Measurements from ENCODE around the gene HS3ST3B1. TPM values are rescaled to one million over a fixed set of nuclear protein-coding genes. Genes with fewer than 3 reads are reported as not detected.

HS3ST3B1 gene
- total RNA-seq, 1 donor from 2014 or later = 1.2 TPM

- peaks cover 44% of the 10 kb centered on the region for H3K4me1 ChIP-seq
- DNase-seq = no peak
- peaks cover 99% of the 10 kb centered on the region for H3K27me3 ChIP-seq (ENCODE audit: low read depth)
- TF ChIP-seq, protein P1, sequence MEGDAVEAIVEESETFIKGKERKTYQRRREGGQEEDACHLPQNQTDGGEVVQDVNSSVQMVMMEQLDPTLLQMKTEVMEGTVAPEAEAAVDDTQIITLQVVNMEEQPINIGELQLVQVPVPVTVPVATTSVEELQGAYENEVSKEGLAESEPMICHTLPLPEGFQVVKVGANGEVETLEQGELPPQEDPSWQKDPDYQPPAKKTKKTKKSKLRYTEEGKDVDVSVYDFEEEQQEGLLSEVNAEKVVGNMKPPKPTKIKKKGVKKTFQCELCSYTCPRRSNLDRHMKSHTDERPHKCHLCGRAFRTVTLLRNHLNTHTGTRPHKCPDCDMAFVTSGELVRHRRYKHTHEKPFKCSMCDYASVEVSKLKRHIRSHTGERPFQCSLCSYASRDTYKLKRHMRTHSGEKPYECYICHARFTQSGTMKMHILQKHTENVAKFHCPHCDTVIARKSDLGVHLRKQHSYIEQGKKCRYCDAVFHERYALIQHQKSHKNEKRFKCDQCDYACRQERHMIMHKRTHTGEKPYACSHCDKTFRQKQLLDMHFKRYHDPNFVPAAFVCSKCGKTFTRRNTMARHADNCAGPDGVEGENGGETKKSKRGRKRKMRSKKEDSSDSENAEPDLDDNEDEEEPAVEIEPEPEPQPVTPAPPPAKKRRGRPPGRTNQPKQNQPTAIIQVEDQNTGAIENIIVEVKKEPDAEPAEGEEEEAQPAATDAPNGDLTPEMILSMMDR (IDR thresholded peaks at IDR 0.05; ENCODE audit: borderline replicate concordance) = no peak
- no peak overlapping the region for H3K27ac ChIP-seq (replicated peaks)
- no peaks in the 10 kb centered on the region for H3K36me3 ChIP-seq
- intact Hi-C loops (cut with micrococcal nuclease) = no loop called here
- H3K4me3 ChIP-seq = no peak overlapping the region
- no peaks in the 10 kb centered on the region for H3K9me3 ChIP-seq (replicated peaks)
These were observed 5.2 kb upstream of the HS3ST3B1 start for GRCh38 chr17:14295676-14296075.

DNA sequence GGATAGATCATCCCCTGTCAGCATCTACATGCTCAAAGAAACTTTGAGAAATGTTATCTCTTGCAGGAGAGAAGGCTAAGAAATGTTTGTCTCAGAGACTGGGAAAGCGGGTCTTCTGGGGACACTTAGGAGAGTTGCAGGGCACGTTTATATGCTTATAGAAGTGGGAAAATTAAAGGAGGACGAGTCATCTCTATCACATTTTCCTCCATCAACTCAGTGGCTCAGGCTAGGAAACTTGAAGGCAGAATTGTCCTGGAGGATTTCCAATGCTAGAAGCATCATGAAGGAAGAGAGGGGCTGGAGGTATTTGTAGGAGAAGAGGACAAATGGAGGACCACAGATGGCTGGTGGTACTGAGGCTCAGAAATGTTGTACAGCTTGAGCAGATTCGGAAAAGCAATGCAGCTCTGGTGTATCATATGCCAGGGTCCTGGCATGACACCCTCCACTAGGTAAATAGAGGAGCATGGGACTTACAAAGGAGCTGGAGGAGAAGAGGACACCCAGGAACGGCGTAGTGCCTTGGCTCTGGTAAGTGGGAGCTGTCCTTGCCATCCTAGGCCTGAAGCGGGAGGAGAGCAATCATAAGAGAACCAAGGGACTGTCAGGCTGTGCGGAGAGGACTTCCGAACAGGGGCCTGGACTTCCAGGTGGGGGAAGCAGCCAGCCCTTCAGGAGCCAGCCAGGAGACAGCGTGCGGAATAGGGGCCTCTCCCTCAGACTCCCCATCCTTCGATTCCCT, 4.5 kb upstream of the HS3ST3B1 start:
- intact Hi-C loops (cut with micrococcal nuclease) = no loop called here
- DNase-seq = no peak
- Histone ChIP-seq H3K27me3 (ENCODE audit: low read depth) (peaks cover 99% of the 10 kb centered on the region), H3K4me1 (peaks cover 51% of the 10 kb centered on the region), H3K36me3 (no peaks in the 10 kb centered on the region), H3K9me3 (replicated peaks) (no peaks in the 10 kb centered on the region), H3K4me3 (no peak overlapping the region), H3K27ac (replicated peaks) (no peak overlapping the region)
- TF ChIP-seq, protein P1 (IDR thresholded peaks at IDR 0.05; ENCODE audit: borderline replicate concordance) = no peak

DNA sequence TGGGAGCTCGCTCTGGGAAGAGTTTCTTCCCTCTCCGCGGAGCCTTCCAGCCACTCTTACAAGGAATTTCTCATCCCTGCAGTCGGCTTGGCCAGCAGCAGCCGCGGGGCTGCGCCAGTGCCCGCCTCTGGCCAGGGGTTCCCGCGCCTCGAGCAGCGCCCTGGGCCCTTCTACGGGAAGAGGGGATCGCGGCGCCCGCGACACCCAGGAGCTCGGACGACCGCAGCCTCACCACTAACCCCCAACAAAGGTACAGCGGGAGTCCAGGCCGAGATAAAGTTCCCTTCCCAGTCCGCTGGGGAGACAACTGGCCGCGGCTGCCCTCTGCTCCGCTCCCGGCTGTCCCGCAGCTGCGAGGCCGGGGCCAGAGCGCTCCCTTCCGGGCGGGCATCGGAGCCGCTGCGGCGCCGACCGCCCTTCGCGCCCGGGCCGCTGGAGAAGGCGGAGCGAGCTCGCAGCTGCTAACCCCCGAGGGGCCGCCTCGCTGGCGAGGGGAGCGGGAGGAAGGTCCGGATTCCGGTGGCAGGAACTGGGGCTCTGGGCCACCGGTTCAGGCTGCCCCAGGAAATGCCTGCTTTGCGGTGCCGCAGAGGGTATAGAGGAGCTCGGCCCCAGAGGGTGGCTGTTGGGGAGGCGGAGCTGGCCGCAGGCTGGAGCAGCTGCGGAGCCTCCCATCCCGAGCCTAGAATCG, 3.6 kb upstream of the HS3ST3B1 start:
- no peaks in the 10 kb centered on the region for H3K9me3 ChIP-seq (replicated peaks)
- TF ChIP-seq, protein P1 (IDR thresholded peaks at IDR 0.05; ENCODE audit: borderline replicate concordance) = peak; percentile 43
- intact Hi-C loops (cut with micrococcal nuclease) = no loop called here
- DNase-seq = peak; percentile 21
- peak overlapping the region; percentile 61 for H3K4me3 ChIP-seq
- no peaks in the 10 kb centered on the region for H3K36me3 ChIP-seq
- H3K4me1 ChIP-seq = peaks cover 61% of the 10 kb centered on the region
- no peak overlapping the region for H3K27ac ChIP-seq (replicated peaks)
- peaks cover 99% of the 10 kb centered on the region for H3K27me3 ChIP-seq (ENCODE audit: low read depth)

DNA sequence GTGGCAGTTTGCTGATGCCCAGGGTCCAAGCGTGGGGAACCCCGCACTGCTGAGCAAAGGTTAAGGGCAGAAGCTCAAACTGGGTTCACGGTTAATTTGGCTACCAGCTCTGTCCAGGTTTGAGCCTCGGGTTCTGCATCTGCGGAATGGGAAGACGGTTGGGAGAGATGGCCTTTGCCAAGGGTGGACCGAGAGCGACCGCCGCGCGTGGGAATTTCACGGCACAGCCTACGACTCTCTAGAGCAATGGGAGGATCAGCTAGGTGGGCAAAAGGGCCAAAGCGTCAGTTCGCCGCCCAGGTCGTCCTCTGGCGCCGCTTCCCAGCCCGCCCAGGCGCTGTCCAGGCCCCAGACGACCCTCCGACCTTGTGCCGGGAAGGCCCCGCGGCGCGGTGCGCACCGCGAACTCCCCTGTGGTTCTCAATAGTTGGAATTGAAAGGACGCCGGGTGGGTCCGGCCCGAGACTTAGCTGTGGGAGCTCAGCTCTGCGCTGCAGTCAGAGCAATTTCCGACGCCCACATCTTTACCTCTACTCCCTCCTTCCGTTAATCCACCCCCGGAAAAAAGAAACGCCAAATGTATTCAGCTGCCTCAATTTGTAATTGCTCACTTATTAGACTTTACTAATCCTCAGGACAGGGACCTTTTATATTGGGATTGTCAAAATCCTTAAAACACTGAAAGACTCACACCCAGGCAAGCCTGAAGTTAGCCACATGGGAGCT, 2.5 kb upstream of the HS3ST3B1 start:
- TF ChIP-seq, protein P1 (IDR thresholded peaks at IDR 0.05; ENCODE audit: borderline replicate concordance) = no peak
- H3K9me3 ChIP-seq (replicated peaks) = no peaks in the 10 kb centered on the region
- peaks cover 97% of the 10 kb centered on the region for H3K27me3 ChIP-seq (ENCODE audit: low read depth)
- intact Hi-C loops (cut with micrococcal nuclease) = no loop called here
- peak overlapping the region; percentile 76 for H3K4me3 ChIP-seq
- no peak for DNase-seq
- no peaks in the 10 kb centered on the region for H3K36me3 ChIP-seq
- peaks cover 71% of the 10 kb centered on the region for H3K4me1 ChIP-seq
- no peak overlapping the region for H3K27ac ChIP-seq (replicated peaks)

GRCh38 chr17:14298947-14299279, 2.0 kb upstream of the HS3ST3B1 start:
- Histone ChIP-seq H3K27ac (replicated peaks) (no peak overlapping the region), H3K4me1 (peaks cover 76% of the 10 kb centered on the region), H3K9me3 (replicated peaks) (no peaks in the 10 kb centered on the region), H3K27me3 (ENCODE audit: low read depth) (peaks cover 97% of the 10 kb centered on the region), H3K36me3 (no peaks in the 10 kb centered on the region), H3K4me3 (peak overlapping the region; percentile 76)
- TF ChIP-seq, protein P1 (IDR thresholded peaks at IDR 0.05; ENCODE audit: borderline replicate concordance) = no peak
- no peak for DNase-seq
- intact Hi-C loops (cut with micrococcal nuclease) = no loop called here

All from left ventricle myocardium inferior (tissue), 1 donor.